ENCODE results near the gene S100A7.
"Not testable (repeated sequence)": the region's sequence is repeated elsewhere in the genome, so short reads cannot be mapped to it uniquely, and the experiment has no call there.

Gene S100A7

DNA sequence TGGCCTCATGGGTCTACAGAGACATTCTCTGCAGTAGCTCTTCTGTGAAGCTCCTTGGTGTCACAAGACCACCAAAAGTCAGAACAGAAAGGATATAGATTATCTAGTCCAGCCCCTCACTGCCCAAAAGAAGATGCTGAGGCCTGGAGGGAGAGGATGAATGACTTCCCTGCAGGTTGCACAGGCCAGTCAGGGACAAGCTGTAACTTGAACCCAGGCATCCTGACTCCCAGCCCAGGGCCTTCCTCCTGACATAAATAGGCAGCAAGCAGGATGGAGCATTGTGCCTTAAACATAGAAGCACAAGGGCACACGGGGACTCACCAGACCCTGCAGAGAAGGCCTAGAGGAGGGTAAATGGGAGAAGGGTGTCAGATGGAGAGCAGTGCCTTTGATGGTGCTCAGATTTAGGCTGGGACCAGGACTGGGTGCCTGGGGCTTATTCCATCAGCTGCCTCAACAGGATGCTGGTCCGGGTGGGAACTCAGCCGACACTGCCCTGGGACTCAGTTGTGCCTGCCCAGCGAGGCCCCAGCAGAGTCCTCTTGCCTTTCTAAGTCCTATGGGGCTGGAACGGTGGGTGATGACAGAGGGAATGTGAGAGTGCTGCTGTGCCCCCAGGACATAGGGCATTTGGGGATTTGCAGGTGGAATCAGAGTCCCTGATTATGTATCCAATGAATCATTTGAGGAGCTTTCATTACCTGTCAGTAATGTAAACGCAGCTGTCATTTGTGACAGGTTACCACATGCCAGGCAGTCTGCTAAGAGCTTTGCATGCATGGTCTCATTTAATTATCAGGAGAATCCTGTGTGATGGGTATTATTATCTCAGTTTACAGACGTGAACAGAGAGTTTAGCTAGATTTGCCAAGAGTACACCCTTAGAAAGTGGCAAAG lies 30.9 kb downstream of the S100A7 start:
- H3K4me3 ChIP-seq (ENCODE audit: low read depth, low read length) = no peak overlapping the region
- TF ChIP-seq, protein P1, sequence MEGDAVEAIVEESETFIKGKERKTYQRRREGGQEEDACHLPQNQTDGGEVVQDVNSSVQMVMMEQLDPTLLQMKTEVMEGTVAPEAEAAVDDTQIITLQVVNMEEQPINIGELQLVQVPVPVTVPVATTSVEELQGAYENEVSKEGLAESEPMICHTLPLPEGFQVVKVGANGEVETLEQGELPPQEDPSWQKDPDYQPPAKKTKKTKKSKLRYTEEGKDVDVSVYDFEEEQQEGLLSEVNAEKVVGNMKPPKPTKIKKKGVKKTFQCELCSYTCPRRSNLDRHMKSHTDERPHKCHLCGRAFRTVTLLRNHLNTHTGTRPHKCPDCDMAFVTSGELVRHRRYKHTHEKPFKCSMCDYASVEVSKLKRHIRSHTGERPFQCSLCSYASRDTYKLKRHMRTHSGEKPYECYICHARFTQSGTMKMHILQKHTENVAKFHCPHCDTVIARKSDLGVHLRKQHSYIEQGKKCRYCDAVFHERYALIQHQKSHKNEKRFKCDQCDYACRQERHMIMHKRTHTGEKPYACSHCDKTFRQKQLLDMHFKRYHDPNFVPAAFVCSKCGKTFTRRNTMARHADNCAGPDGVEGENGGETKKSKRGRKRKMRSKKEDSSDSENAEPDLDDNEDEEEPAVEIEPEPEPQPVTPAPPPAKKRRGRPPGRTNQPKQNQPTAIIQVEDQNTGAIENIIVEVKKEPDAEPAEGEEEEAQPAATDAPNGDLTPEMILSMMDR (IDR thresholded peaks at IDR 0.05; ENCODE audit: low read depth, low read length) = no peak

DNA sequence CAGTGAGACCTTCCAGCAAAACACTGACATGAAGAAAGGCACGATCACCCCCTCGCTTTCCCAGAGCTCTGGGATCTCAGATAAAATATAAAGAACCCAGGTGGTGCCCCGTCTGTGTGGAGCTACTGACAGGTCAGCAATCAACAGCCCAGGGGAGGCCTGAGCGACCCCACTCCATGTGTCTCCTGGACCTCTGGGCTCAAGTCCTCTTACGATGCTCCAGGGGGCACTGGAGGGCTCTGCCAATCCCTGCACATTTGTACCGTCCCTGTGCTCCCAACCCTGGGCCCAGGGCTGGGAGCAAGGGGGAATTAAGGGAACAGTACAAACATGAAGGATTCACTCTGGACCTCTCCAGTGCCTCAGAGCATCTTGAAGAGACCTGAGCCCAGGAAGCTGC lies 31.7 kb downstream of the S100A7 start:
- TF ChIP-seq, protein P1 (IDR thresholded peaks at IDR 0.05; ENCODE audit: low read depth, low read length) = no peak
- no peak overlapping the region for H3K4me3 ChIP-seq (ENCODE audit: low read depth, low read length)

DNA sequence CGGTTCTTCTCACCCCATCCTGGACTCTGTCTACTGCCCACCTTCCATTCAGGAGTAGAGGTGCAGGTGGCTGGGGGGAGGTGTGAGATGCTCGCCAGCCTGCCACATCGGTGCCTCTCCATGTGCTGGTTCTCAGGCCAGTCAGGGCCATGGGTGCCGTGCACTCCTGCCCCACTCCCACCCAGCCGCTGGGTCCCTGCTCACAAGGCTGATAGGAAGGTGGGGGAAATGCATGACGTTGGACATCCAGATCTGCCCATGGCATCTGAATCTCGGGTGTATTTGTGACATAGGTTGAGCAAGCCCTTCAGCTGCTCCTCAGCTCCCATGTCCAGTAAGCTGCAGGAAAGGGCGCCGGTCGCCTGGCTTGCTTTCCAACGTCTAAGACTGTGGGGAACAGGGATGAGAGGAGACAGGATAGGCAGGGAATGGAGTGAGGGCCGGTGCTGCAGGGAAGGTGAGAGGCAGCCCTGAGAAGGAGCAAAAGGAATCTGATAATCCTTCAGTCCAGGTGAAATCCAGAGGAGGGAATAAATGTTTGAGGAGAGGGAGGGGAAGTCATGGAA lies 32.3 kb downstream of the S100A7 start:
- H3K4me3 ChIP-seq (ENCODE audit: low read depth, low read length) = no peak overlapping the region
- TF ChIP-seq, protein P1 (IDR thresholded peaks at IDR 0.05; ENCODE audit: low read depth, low read length) = no peak

DNA sequence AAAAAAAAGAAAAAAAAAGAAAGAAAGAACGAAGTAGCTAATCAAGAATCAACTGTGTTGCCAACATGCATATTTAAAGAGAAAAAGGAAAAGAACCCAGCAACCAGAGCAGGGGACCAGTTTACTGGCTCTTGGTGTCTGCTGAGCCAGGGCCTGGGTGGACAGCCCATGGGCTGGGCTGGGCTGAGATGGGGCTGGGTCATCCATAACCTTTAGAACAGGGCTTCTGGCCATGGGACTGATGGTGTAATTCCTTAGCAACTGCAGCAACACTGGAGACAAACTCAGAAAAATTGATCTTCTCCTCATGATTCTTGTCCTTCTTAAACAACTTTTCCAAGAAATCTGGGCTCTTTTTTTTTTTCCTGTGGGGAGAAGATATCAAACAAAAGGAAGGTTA lies 33.6 kb downstream of the S100A7 start:
- H3K4me3 ChIP-seq (ENCODE audit: low read depth, low read length) = no peak overlapping the region
- TF ChIP-seq, protein P1 (IDR thresholded peaks at IDR 0.05; ENCODE audit: low read depth, low read length) = no peak

- H3K4me3 ChIP-seq (ENCODE audit: low read depth, low read length) = no peak overlapping the region
- TF ChIP-seq, protein P1 (IDR thresholded peaks at IDR 0.05; ENCODE audit: low read depth, low read length) = no peak
These were observed 37.9 kb downstream of the S100A7 start for GRCh38 chr1:153422450-153423068.

- TF ChIP-seq, protein P1 (IDR thresholded peaks at IDR 0.05; ENCODE audit: low read depth, low read length) = no peak
- H3K4me3 ChIP-seq (ENCODE audit: low read depth, low read length) = no peak overlapping the region
These were observed 40.1 kb downstream of the S100A7 start for GRCh38 chr1:153420306-153420705.

DNA sequence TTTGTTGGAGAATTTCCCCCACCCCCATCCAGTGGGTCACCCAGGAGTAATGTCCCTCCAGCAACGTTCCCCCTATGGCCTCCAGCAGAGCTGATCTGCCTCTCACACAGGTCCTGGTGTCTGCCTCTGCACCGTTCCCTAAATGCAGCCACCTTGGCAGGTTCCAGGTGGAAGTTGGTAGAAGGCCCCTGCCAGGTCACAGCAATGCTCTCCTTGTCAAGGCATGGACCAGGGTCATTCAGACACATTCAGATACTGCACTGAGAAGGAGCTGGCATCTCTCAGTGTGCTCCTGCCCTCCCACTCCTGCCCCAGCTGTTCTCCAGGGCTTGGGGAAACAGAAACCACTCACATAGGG lies 41.0 kb downstream of the S100A7 start:
- not testable (repeated sequence) for H3K4me3 ChIP-seq (ENCODE audit: low read depth, low read length)

- not testable (repeated sequence) for H3K4me3 ChIP-seq (ENCODE audit: low read depth, low read length)
These were observed 41.6 kb downstream of the S100A7 start for GRCh38 chr1:153418758-153419435.
